GM21390 (cell line): ENCODE data around the gene KRT13.

Experiments used
- ATAC-seq: cut with Tn5 transposase; IDR thresholded peaks from one replicate; pipeline ENCODE4 v1.9.1; 2021; ENCODE audit not compliant: unreplicated experiment

The KRT13 gene

GRCh38 chr17:41537990-41538389 is 32.6 kb upstream of the KRT13 start:
- no peak for ATAC-seq

- ATAC-seq = no peak
Measured at GRCh38 chr17:41537614-41537954, 32.2 kb upstream of the KRT13 start.

GRCh38 chr17:41536741-41537613 is 31.6 kb upstream of the KRT13 start:
- no peak for ATAC-seq

- no peak for ATAC-seq
Measured at GRCh38 chr17:41535764-41536481, 30.5 kb upstream of the KRT13 start.

- ATAC-seq = no peak
Measured at GRCh38 chr17:41534899-41535546, 29.6 kb upstream of the KRT13 start.

GRCh38 chr17:41533613-41534012 is 28.2 kb upstream of the KRT13 start:
- no peak for ATAC-seq

GRCh38 chr17:41532947-41533570 is 27.6 kb upstream of the KRT13 start:
- no peak for ATAC-seq

- ATAC-seq = no peak
Measured at GRCh38 chr17:41531993-41532392, 26.6 kb upstream of the KRT13 start.

- ATAC-seq = no peak
Measured at GRCh38 chr17:41530062-41531048, 24.9 kb upstream of the KRT13 start.

- no peak for ATAC-seq
Measured at GRCh38 chr17:41529491-41529915, 24.1 kb upstream of the KRT13 start.

GRCh38 chr17:41528959-41529353 is 23.5 kb upstream of the KRT13 start:
- ATAC-seq = no peak

GRCh38 chr17:41527063-41528023 is 21.9 kb upstream of the KRT13 start:
- ATAC-seq = no peak

GRCh38 chr17:41524261-41524660 is 18.8 kb upstream of the KRT13 start:
- ATAC-seq = no peak

- ATAC-seq = no peak
Measured at GRCh38 chr17:41523787-41524186, 18.4 kb upstream of the KRT13 start.

- ATAC-seq = no peak
Measured at GRCh38 chr17:41523225-41523593, 17.8 kb upstream of the KRT13 start.

GRCh38 chr17:41522301-41523224 is 17.2 kb upstream of the KRT13 start:
- ATAC-seq = no peak

GRCh38 chr17:41521574-41522261 is 16.3 kb upstream of the KRT13 start:
- no peak for ATAC-seq
